ENCODE results near the gene MAN2A2. TPM values are rescaled to one million over a fixed set of nuclear protein-coding genes. Genes with fewer than 3 reads are reported as not detected.
A peak's percentile ranks its signal among the peaks of the same experiment; 100 is the strongest.
"Not testable (repeated sequence)": the region's sequence is repeated elsewhere in the genome, so short reads cannot be mapped to it uniquely, and the experiment has no call there.

The MAN2A2 gene
- polyA plus RNA-seq, 1 donor = 39.8 TPM

GRCh38 chr15:90871716-90872485 is 31.2 kb upstream of the MAN2A2 start:
- no peak for DNase-seq

GRCh38 chr15:90872486-90873184 is 30.5 kb upstream of the MAN2A2 start:
- DNase-seq = no peak

- DNase-seq = no peak
Observed at GRCh38 chr15:90873488-90873997, 29.6 kb upstream of the MAN2A2 start.

GRCh38 chr15:90873998-90874605 is 29.0 kb upstream of the MAN2A2 start:
- no peak for DNase-seq

GRCh38 chr15:90874986-90875385 is 28.1 kb upstream of the MAN2A2 start:
- not testable (repeated sequence) for DNase-seq

GRCh38 chr15:90875549-90875981 is 27.5 kb upstream of the MAN2A2 start:
- DNase-seq = no peak

- DNase-seq = no peak
Observed at GRCh38 chr15:90876046-90876445, 27.1 kb upstream of the MAN2A2 start.

GRCh38 chr15:90876512-90877170 is 26.5 kb upstream of the MAN2A2 start:
- DNase-seq = no peak

GRCh38 chr15:90877315-90877714 is 25.8 kb upstream of the MAN2A2 start:
- DNase-seq = no peak

- DNase-seq = no peak
Observed at GRCh38 chr15:90877996-90878395, 25.1 kb upstream of the MAN2A2 start.

GRCh38 chr15:90878660-90879059 is 24.4 kb upstream of the MAN2A2 start:
- no peak for DNase-seq

GRCh38 chr15:90879730-90880366 is 23.3 kb upstream of the MAN2A2 start:
- DNase-seq = no peak

- DNase-seq = no peak
Observed at GRCh38 chr15:90880381-90881145, 22.5 kb upstream of the MAN2A2 start.

- no peak for DNase-seq
Observed at GRCh38 chr15:90881181-90881977, 21.7 kb upstream of the MAN2A2 start.

- no peak for DNase-seq
Observed at GRCh38 chr15:90881978-90882721, 21.0 kb upstream of the MAN2A2 start.

- no peak for DNase-seq
Observed at GRCh38 chr15:90882781-90883525, 20.1 kb upstream of the MAN2A2 start.

GRCh38 chr15:90883526-90883975 is 19.6 kb upstream of the MAN2A2 start:
- no peak for DNase-seq

GRCh38 chr15:90883976-90884718 is 19.0 kb upstream of the MAN2A2 start, which contains the start of gene FES:
Gene FES, plus strand, starts transcription at chr15:90884504. Its CDS starts 542 bp downstream, at chr15:90885046.
- DNase-seq = peak; percentile 85
